ENCODE data around the gene FDXACB1. TPM values are rescaled to one million over a fixed set of nuclear protein-coding genes. Genes with fewer than 3 reads are reported as not detected.

The FDXACB1 gene
- total and polyA plus RNA-seq, 9 of the 15 experiments (the other 6 are each of a cell fraction or from before 2014, with no cell fraction given): 3.2 to 7.5 (median 5.3) TPM

- TF ChIP-seq RBM25 (IDR thresholded peaks at IDR 0.05; ENCODE audit: low read depth, low read length, severe bottlenecking) (peak; percentile 92), SMARCA5 (IDR thresholded peaks at IDR 0.05) (0 out of 2 replicates have a peak, but pooled peaks have one; percentile 45)
Measured at GRCh38 chr11:111870522-111870885, 8.5 kb downstream of the FDXACB1 start (continued).

- Histone ChIP-seq H3K27ac (ENCODE audit: extremely low read depth, low read depth, low read length) (no peak overlapping the region; the same call in 2 of the 3 replicates), H3K4me3 (no peak overlapping the region), H3K9me1 (ENCODE audit: control insufficient read depth, insufficient read depth, low read length) (no peaks in the 10 kb centered on the region), H4K20me1 (replicated peaks; ENCODE audit: control insufficient read depth, insufficient read depth, low read length) (no peaks in the 10 kb centered on the region), H3K4me2 (ENCODE audit: insufficient read depth, low read length) (peak overlapping the region; percentile 91; the same call in 1 of the 2 replicates), H3K4me1 (replicated peaks in 1 of 2; ENCODE audit: control insufficient read depth in 2 of 2, insufficient read depth in 2 of 2, low read length in 2 of 2) (peaks cover 3 to 4% of the 10 kb centered on the region in 2 experiments; a peak in 2 of 5 replicates), H3K79me2 (ENCODE audit: control insufficient read depth, insufficient read depth, low read length) (peaks cover 10% of the 10 kb centered on the region; the same call in 2 of the 3 replicates), H2AFZ (ENCODE audit: low read depth, low read length) (no peak overlapping the region), H3K27me3 (ENCODE audit: control insufficient read depth in 2 of 2, insufficient read depth in 2 of 2, low read length in 2 of 2) (no peaks in the 10 kb centered on the region), H3K36me3 (ENCODE audit: control insufficient read depth, insufficient read depth, low read length) (peaks cover 32% of the 10 kb centered on the region), H3K9me3 (replicated peaks; ENCODE audit: control insufficient read depth, insufficient read depth, low read depth, low read length) (no peaks in the 10 kb centered on the region), H3K9ac (ENCODE audit: insufficient read depth in 1 of 2, low read depth in 2 of 2, low read length in 2 of 2) (peak overlapping the region in 1 of 2 experiments; percentile 5; a peak in 1 of 4 replicates)
- FAIRE-seq (no peak), ATAC-seq (no peak), DNase-seq (ENCODE audit: extremely low read depth in 1 of 4, low spot score in 3 of 4) (no peak)
- ChIA-PET CTCF (ENCODE audit: low intra/inter-chr PET ratio) (no interaction called here), POLR2A (interaction anchor here (0.6 to 2.7 kb wide), 8 partner anchors 8 to 277 kb away, joined by 3 to 18 read pairs (median 5); no protein-coding TSS in a partner anchor)
- intact Hi-C loops (cut with micrococcal nuclease) (no loop called here), in situ Hi-C loops (cut with MboI) (no loop called here)
- 31% methylated on average over 1 of the region's 1 CpG for WGBS (ENCODE audit: insufficient coverage, low coverage, missing lambda C conversion rate)
- BruUV-seq (replicated peaks): no TSS peak
- TF ChIP-seq RBM14 (IDR thresholded peaks at IDR 0.05; ENCODE audit: borderline replicate concordance, insufficient read depth, low read depth, low read length): no peak
- no peak for TF ChIP-seq ARID3A (IDR thresholded peaks at IDR 0.05; ENCODE audit: borderline replicate concordance, low read depth, low read length)
- TF ChIP-seq ZZZ3 (IDR thresholded peaks at IDR 0.05): no peak
- no peak for TF ChIP-seq NCOR1 (IDR thresholded peaks at IDR 0.05)
- TF ChIP-seq RBM22 (IDR thresholded peaks at IDR 0.05; ENCODE audit: low read depth, low read length, poor library complexity, severe bottlenecking): no peak
- TF ChIP-seq ZNF316 (IDR thresholded peaks at IDR 0.05): no peak
- no peak for TF ChIP-seq COPS2 (conservative IDR thresholded peaks at IDR 0.05)
- no peak for TF ChIP-seq TFAP4 (CRISPR knock-in tag; IDR thresholded peaks at IDR 0.05; ENCODE audit: borderline replicate concordance)
- TF ChIP-seq RBFOX2 (IDR thresholded peaks at IDR 0.05; ENCODE audit: low read depth, low read length): no peak
- no peak for TF ChIP-seq CBFB (CRISPR knock-in tag; IDR thresholded peaks at IDR 0.05)
- no peak for TF ChIP-seq ATF2 (CRISPR knock-in tag; IDR thresholded peaks at IDR 0.05)
- TF ChIP-seq TEAD2 (tag; IDR thresholded peaks at IDR 0.05): no peak
- TF ChIP-seq ZNF696 (CRISPR knock-in tag; conservative IDR thresholded peaks at IDR 0.05): no peak
- TF ChIP-seq E2F3 (CRISPR knock-in tag; IDR thresholded peaks at IDR 0.05): no peak
- no peak for TF ChIP-seq ZNF121 (CRISPR knock-in tag; conservative IDR thresholded peaks at IDR 0.05)
- TF ChIP-seq RFX1 (IDR thresholded peaks at IDR 0.05): no peak
- no peak for TF ChIP-seq ZBTB7A (IDR thresholded peaks at IDR 0.05; ENCODE audit: borderline replicate concordance, control insufficient read depth, low read depth, low read length)
- no peak for TF ChIP-seq MCM7 (IDR thresholded peaks at IDR 0.05)
Measured at GRCh38 chr11:111870113-111870512, 8.9 kb downstream of the FDXACB1 start.

Data from K562 (cell line).